Loucy (cell line): ENCODE data around the gene FAM120B.

ENCODE experiments used
- EZH2phosphoT487 ChIP-seq: fragments of 200-600 bp; IDR thresholded peaks from 2 replicates; pipeline ENCODE4 v1.6.1; 2018; ENCODE audit warnings: antibody characterized with exemption, mild to moderate bottlenecking, moderate library complexity, borderline replicate concordance
- TF ChIP-seq, protein P1 (sequence below): fragments of 200-600 bp; sonication (generic); conservative IDR thresholded peaks from 2 replicates; pipeline ENCODE4 v1.5.1; 2014; ENCODE audit warnings: mild to moderate bottlenecking, antibody characterized with exemption, low read length

DNA sequence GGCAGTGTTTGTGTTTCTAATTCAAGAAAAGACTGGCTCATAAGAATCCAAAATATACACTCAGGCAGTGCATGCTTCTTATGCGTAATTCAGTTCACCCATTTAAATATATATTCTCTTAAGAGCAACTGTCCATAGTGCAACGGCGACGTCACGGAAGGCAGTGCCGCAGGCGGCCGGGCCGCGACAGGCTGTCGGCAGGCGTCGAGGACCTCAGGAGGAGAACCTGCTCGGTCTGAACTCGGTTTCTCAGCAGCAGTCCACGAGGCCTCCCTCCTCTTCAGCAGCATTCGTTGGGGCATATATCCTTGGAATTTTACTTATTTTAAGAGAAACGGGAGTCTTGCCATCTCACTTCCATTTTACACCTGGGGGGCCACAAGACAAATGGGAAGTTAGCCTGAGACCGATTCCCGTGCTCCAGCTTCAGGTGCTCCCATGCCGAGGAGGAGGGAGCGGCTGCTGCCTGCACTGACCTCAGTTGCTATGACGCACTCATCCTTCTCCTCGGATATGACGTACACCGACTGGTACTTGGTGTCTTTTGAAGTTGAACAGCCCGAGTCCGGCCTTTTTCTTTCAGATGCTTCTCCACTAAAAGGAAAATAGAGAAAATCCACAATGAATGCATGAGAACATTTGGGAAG is 23.9 kb upstream of the FAM120B start:
- TF ChIP-seq EZH2phosphoT487 = no peak
- TF ChIP-seq, protein P1, sequence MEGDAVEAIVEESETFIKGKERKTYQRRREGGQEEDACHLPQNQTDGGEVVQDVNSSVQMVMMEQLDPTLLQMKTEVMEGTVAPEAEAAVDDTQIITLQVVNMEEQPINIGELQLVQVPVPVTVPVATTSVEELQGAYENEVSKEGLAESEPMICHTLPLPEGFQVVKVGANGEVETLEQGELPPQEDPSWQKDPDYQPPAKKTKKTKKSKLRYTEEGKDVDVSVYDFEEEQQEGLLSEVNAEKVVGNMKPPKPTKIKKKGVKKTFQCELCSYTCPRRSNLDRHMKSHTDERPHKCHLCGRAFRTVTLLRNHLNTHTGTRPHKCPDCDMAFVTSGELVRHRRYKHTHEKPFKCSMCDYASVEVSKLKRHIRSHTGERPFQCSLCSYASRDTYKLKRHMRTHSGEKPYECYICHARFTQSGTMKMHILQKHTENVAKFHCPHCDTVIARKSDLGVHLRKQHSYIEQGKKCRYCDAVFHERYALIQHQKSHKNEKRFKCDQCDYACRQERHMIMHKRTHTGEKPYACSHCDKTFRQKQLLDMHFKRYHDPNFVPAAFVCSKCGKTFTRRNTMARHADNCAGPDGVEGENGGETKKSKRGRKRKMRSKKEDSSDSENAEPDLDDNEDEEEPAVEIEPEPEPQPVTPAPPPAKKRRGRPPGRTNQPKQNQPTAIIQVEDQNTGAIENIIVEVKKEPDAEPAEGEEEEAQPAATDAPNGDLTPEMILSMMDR = no peak
